T-cell (primary cell): ENCODE data around the gene CFDP1. TPM values are rescaled to one million over a fixed set of nuclear protein-coding genes. Genes with fewer than 3 reads are reported as not detected.

Experiments used
- ATAC-seq, 4 experiments: fragments of 200-7000 bp in 3 of 4; fragments of 150-1000 bp in 1 of 4; cut with Tn5 transposase; replicated peaks in 1 of 4; 1 replicate in 3 of 4; 2 replicates in 1 of 4; pipeline ENCODE4 v1.10.0; 2021; ENCODE audit warnings: moderate library complexity in 3 of 4, mild to moderate bottlenecking in 2 of 4, moderate number of reproducible peaks in 1 of 4
- CTCF ChIA-PET, 2 donors: fragments of 300-600 bp; sonication (Branson Sonifier 250); formaldehyde crosslinking; loops; one replicate each; lab custom pipeline; 2022; ENCODE audit warnings: antibody characterized with exemption in 2 of 2; lab: Charles Lee
- POLR2A ChIA-PET, 2 donors: fragments of 300-600 bp; sonication (Branson Sonifier 250); formaldehyde crosslinking; loops; one replicate each; lab custom pipeline; 2022; ENCODE audit warnings: antibody characterized with exemption in 2 of 2; lab: Charles Lee
- DNase-seq, 35 experiments: peaks; one replicate each; pipeline versions ENCODE4 v3.0.0 to v3.0.0-alpha.2; 2013 to 2023
- H3K27ac ChIP-seq: one replicate; pipeline ENCODE4 v1.5.1; 2013; ENCODE audit warnings: low read length
- H3K27me3 ChIP-seq, 2 experiments: replicated peaks in 1 of 2; 1 replicate in 1 of 2; 2 replicates in 1 of 2; pipeline versions ENCODE4 v1.6.1 to v1.7.0; 2013; ENCODE audit warnings: low read length in 1 of 2, mixed read lengths in 1 of 2; ENCODE audit not compliant: control insufficient read depth in 2 of 2, insufficient read depth in 2 of 2; ENCODE audit errors: extremely low read depth in 1 of 2
- H3K36me3 ChIP-seq, 2 donors: 1 replicate in 1 of 2; 2 replicates in 1 of 2; pipeline versions ENCODE4 v1.6.1 to v1.7.0; 2013; ENCODE audit warnings: low read length in 1 of 2; ENCODE audit not compliant: control insufficient read depth in 2 of 2, insufficient read depth in 1 of 2; ENCODE audit errors: extremely low read depth in 1 of 2
- H3K4me1 ChIP-seq, 2 experiments: 1 replicate in 1 of 2; 2 replicates in 1 of 2; pipeline versions ENCODE4 v1.6.1 to v1.7.0; 2013; ENCODE audit warnings: low read length in 2 of 2, mixed read lengths in 1 of 2; ENCODE audit not compliant: insufficient read depth in 2 of 2, control insufficient read depth in 1 of 2; ENCODE audit errors: extremely low read depth in 1 of 2
- H3K4me3 ChIP-seq, 2 donors: 1 replicate in 1 of 2; 2 replicates in 1 of 2; pipeline versions ENCODE4 v1.5.1 to v1.7.0; 2013; ENCODE audit warnings: mild to moderate bottlenecking in 2 of 2, low read length in 1 of 2, moderate library complexity in 1 of 2; ENCODE audit not compliant: control insufficient read depth in 1 of 2; ENCODE audit errors: extremely low read depth in 1 of 2
- H3K9me3 ChIP-seq: 2 replicates; pipeline ENCODE4 v1.7.0; 2013
- H3K27ac Mint-ChIP-seq, 2 donors: one replicate each; pipeline ENCODE4 v1.8.0; 2020 to 2021; ENCODE audit warnings: mild to moderate bottlenecking in 2 of 2, mixed read lengths in 2 of 2
- H3K27me3 Mint-ChIP-seq, 2 donors: one replicate each; pipeline ENCODE4 v1.8.0; 2021 to 2022; ENCODE audit warnings: mixed read lengths in 2 of 2
- H3K36me3 Mint-ChIP-seq: one replicate; pipeline ENCODE4 v1.8.0; 2021; ENCODE audit warnings: mixed read lengths
- H3K4me1 Mint-ChIP-seq, 3 donors: one replicate each; pipeline ENCODE4 v1.8.0; 2020 to 2022; ENCODE audit warnings: mixed read lengths in 3 of 3, mild to moderate bottlenecking in 1 of 3
- H3K4me3 Mint-ChIP-seq, 3 donors: one replicate each; pipeline ENCODE4 v1.8.0; 2020 to 2022; ENCODE audit warnings: mild to moderate bottlenecking in 3 of 3, mixed read lengths in 3 of 3, moderate library complexity in 3 of 3
- H3K9me3 Mint-ChIP-seq, 3 donors: one replicate each; pipeline ENCODE4 v1.8.0; 2020 to 2022; ENCODE audit warnings: mixed read lengths in 3 of 3
- WGBS: methylation state at CpG from one replicate; pipeline ENCODE4 v1.1.5; 2013; ENCODE audit warnings: missing lambda C conversion rate; ENCODE audit not compliant: insufficient coverage; 5-methylcytosine and 5-hydroxymethylcytosine counted together
- total RNA-seq, 35 experiments: library from RNA in 6 of 35; stranded (reverse) in 6 of 35; fragments of 120-200 nt in 1 of 35; gene quantifications; one replicate each; pipeline versions ENCODE4 v1.2.1 to v1.2.4 and lab custom pipeline; 2013 to 2026

CFDP1 gene
- total RNA-seq, 5 donors from 2014 or later (not counting 1 experiment from before 2014, with no cell fraction given): 30.8 to 36.5 (median 34.2) TPM

DNA sequence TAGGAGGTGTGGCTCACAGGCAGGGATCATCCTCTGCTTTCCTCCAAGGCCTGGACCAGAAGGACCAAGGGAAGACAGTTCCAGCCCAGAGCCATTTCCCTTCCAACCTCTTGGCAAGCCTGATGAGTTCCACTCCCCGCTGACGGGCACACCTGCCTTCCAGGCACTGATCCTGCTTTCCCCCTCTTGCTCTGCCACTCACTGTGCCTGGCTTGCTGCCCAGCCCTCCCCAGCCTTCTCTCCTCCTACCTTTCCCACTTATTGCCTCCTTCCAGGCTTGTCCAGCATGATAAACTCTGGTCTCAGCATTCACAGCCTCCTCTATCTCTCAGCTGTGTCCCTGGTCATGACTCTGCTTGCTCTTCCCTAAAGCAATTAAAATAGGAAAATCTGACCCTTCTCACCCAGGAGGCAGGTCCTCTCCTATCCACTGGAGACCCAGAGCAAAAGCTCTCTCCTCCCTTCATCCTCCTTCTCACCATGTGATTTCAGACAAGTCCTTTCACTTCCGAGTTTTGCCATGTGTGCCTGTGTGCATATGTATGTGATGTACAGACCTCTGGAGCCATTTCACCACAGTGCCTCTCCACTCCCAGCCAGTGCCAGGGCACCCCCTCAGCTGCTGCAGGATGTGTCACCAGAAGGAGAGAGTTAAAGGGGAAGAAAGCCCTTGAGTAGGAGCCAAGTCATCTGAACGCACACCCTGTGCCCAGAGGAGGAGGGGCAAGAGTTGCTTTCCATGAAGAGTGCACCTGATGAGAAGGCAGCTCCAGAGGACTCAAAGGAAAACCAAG lies 44.6 kb upstream of the CFDP1 start:
- no peak overlapping the region for H3K4me3 ChIP-seq
- Mint-ChIP-seq H3K4me3 (no peak overlapping the region), H3K9me3 (no peaks in the 10 kb centered on the region), H3K4me1 (no peaks in the 10 kb centered on the region), H3K27ac (no peak overlapping the region), H3K27me3 (peaks cover 14 to 22% of the 10 kb centered on the region in 2 donors), H3K36me3 (no peaks in the 10 kb centered on the region)
- ATAC-seq (no peak), DNase-seq (no peak)
- POLR2A ChIA-PET: no interaction called here
- no peaks in the 10 kb centered on the region for H3K9me3 ChIP-seq
- no peaks in the 10 kb centered on the region for H3K4me1 ChIP-seq
- WGBS: 31% methylated on average over 3 of the region's 4 CpGs
- CTCF ChIA-PET: no interaction called here
- no peaks in the 10 kb centered on the region for H3K36me3 ChIP-seq
- no peak overlapping the region for H3K27ac ChIP-seq
- peaks cover 0 to 15% of the 10 kb centered on the region in 2 experiments for H3K27me3 ChIP-seq

DNA sequence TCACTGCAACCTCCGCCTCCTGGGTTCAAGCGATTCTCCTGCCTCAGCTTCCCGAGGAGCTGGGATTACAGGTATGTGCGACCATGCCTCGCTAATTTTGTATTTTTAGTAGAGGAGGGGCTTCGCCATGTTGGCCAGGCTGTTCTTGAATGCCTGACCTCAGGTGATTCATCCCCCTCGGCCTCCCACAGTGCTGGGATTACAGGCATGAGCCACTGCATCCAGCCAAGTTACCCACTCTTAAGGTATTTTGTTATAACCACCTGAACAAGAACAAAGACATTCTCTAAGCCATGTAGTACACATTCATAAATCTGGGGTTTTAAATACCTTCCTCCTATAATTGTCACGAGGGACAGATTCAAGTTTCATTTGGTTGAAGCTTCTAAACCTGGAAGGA lies 43.5 kb upstream of the CFDP1 start:
- peaks cover 14 to 21% of the 10 kb centered on the region in 2 donors for H3K27me3 Mint-ChIP-seq
- ChIA-PET CTCF (interaction anchor here in 1 of 2 donors (1.6 kb wide), 1 partner anchor 40 kb away, joined by 3 read pairs; no protein-coding TSS in a partner anchor), POLR2A (no interaction called here)
- no peak overlapping the region for H3K4me3 Mint-ChIP-seq
- Histone ChIP-seq H3K9me3 (no peaks in the 10 kb centered on the region), H3K4me1 (peaks cover 0 to under 1% of the 10 kb centered on the region in 2 experiments), H3K4me3 (no peak overlapping the region), H3K36me3 (no peaks in the 10 kb centered on the region), H3K27me3 (peaks cover 0 to 9% of the 10 kb centered on the region in 2 experiments), H3K27ac (no peak overlapping the region)
- ATAC-seq (no peak), DNase-seq (no peak)
- peaks cover 0 to 3% (median 1%) of the 10 kb centered on the region in 3 donors for H3K4me1 Mint-ChIP-seq
- no peaks in the 10 kb centered on the region for H3K9me3 Mint-ChIP-seq
- no peak overlapping the region for H3K27ac Mint-ChIP-seq
- no peaks in the 10 kb centered on the region for H3K36me3 Mint-ChIP-seq
- 77% methylated on average over 1 of the region's 8 CpGs for WGBS

- no peak overlapping the region for H3K27ac Mint-ChIP-seq
- POLR2A ChIA-PET: no interaction called here
- peaks cover 14 to 17% of the 10 kb centered on the region in 2 donors for H3K27me3 Mint-ChIP-seq
Measured at GRCh38 chr16:75475420-75475847, 42.1 kb upstream of the CFDP1 start.

GRCh38 chr16:75472908-75473877 lies 39.9 kb upstream of the CFDP1 start:
- peaks cover 0 to 3% of the 10 kb centered on the region in 2 experiments for H3K4me1 ChIP-seq
- Mint-ChIP-seq H3K27me3 (peaks cover 10% of the 10 kb centered on the region in 2 donors), H3K4me3 (no peak overlapping the region), H3K9me3 (no peaks in the 10 kb centered on the region), H3K36me3 (no peaks in the 10 kb centered on the region), H3K4me1 (peaks cover 0 to 6% (median 3%) of the 10 kb centered on the region in 3 donors), H3K27ac (no peak overlapping the region)
- ATAC-seq (no peak), DNase-seq (no peak)
- H3K4me3 ChIP-seq: no peak overlapping the region
- no peaks in the 10 kb centered on the region for H3K27me3 ChIP-seq
- 93% methylated on average over 15 of the region's 17 CpGs for WGBS
- ChIA-PET POLR2A (no interaction called here), CTCF (interaction anchor here (0.6 to 1.3 kb wide), 4 partner anchors 17 to 293 kb away, joined by 3 to 6 read pairs (median 3); no protein-coding TSS in a partner anchor)
- H3K27ac ChIP-seq: no peak overlapping the region
- H3K9me3 ChIP-seq: no peaks in the 10 kb centered on the region
- no peaks in the 10 kb centered on the region for H3K36me3 ChIP-seq

More at GRCh38 chr16:75475420-75475847, 42.1 kb upstream of the CFDP1 start:
- Mint-ChIP-seq H3K9me3 (no peaks in the 10 kb centered on the region), H3K36me3 (no peaks in the 10 kb centered on the region), H3K4me1 (peaks cover 0 to 6% (median 3%) of the 10 kb centered on the region in 3 donors), H3K4me3 (no peak overlapping the region)
- WGBS: 94% methylated on average over 2 of the region's 2 CpGs
- CTCF ChIA-PET: interaction anchor here in 1 of 2 donors (0.6 to 1.6 kb wide), 2 partner anchors 41 to 164 kb away, joined by 3 read pairs; no protein-coding TSS in a partner anchor
- Histone ChIP-seq H3K27ac (no peak overlapping the region), H3K36me3 (no peaks in the 10 kb centered on the region), H3K27me3 (no peaks in the 10 kb centered on the region), H3K4me3 (no peak overlapping the region), H3K4me1 (peaks cover 0 to 3% of the 10 kb centered on the region in 2 experiments), H3K9me3 (no peaks in the 10 kb centered on the region)
- no peak for DNase-seq
- no peak for ATAC-seq

DNA sequence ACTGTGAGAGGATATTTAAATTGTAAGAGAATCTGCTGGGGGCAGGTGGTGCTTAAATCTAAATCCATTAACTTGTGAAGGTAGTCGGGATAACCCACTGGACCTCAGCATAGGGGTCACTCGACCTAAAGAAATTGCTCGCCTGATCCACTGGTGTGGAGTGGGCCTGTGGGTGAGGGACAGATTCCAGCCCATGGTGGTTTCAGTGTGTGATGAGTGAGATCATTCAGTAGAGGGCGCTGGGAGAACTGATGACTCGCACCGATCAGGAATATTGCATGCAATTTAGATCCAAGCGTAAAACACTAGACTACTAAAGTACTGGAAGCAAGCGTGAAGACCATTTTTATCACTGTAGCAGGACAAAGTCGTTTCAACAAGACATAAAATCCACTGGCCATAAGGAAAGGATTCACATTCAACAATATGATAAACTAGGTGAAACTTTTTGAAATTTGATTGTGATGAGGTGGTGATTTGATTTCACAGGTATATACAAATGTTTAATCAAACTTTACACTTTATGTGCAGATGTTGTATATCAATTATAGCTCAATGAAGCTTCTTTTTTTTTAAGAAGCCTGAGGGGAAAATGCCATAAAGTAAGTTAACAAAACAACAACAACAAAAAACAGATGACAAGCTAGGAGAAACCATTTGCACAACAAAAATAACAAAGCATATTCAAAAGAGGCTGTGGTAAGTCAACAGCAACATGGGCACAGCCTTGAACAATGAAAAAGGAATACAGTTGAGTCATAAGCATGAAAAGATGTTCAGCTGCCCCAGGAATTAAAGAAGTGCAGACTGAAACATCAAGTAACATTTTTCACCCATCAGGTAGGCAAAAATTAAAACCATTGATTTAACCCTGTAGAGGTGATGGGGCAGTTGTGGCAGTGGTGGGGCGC lies 38.7 kb upstream of the CFDP1 start:
- H3K27me3 ChIP-seq: peaks cover 0 to 3% of the 10 kb centered on the region in 2 experiments
- no peaks in the 10 kb centered on the region for H3K9me3 Mint-ChIP-seq
- no peak overlapping the region for H3K27ac ChIP-seq
- H3K9me3 ChIP-seq: no peaks in the 10 kb centered on the region
- no peaks in the 10 kb centered on the region for H3K36me3 ChIP-seq
- H3K4me1 ChIP-seq: peaks cover 0 to 3% of the 10 kb centered on the region in 2 experiments
- no peak overlapping the region for H3K4me3 ChIP-seq
- POLR2A ChIA-PET: no interaction called here
- peaks cover 0 to 6% (median 3%) of the 10 kb centered on the region in 3 donors for H3K4me1 Mint-ChIP-seq
- no peak overlapping the region for H3K27ac Mint-ChIP-seq
- WGBS: 39% methylated on average over 3 of the region's 10 CpGs
- peaks cover 2 to 3% of the 10 kb centered on the region in 2 donors for H3K27me3 Mint-ChIP-seq
- H3K4me3 Mint-ChIP-seq: no peak overlapping the region
- ATAC-seq (peak; percentile 83 to 90 (median 88)), DNase-seq (peak in 17 of 35 experiments; percentile 5 to 69 (median 18))
- no peaks in the 10 kb centered on the region for H3K36me3 Mint-ChIP-seq
- CTCF ChIA-PET: interaction anchor here (0.5 to 2.6 kb wide), 11 partner anchors 10 to 294 kb away, joined by 3 to 27 read pairs (median 3); partner anchors contain the start of genes ADAT1 (in 1 of the 2) and GABARAPL2 (in 1 of the 2)
